Subcutaneous abdominal adipose tissue (tissue), 5 donors: ENCODE results near the gene COL5A3.
"Not testable (repeated sequence)": the region's sequence is repeated elsewhere in the genome, so short reads cannot be mapped to it uniquely, and the experiment has no call there.

Experiments used
- H3K27ac ChIP-seq: one replicate; pipeline ENCODE4 v1.7.0; 2013; ENCODE audit warnings: low read depth, mild to moderate bottlenecking, inconsistent platforms, low read length, moderate library complexity
- H3K27me3 ChIP-seq, 5 donors: one replicate each; pipeline ENCODE4 v1.7.0; 2013; ENCODE audit warnings: low read length in 5 of 5, inconsistent platforms in 1 of 5; ENCODE audit not compliant: control insufficient read depth in 5 of 5, insufficient read depth in 4 of 5
- H3K36me3 ChIP-seq, 5 donors: one replicate each; pipeline ENCODE4 v1.7.0; 2013; ENCODE audit warnings: low read length in 5 of 5; ENCODE audit not compliant: control insufficient read depth in 5 of 5, insufficient read depth in 5 of 5
- H3K4me1 ChIP-seq, 5 donors: one replicate each; pipeline ENCODE4 v1.7.0; 2013; ENCODE audit warnings: low read length in 5 of 5, mild to moderate bottlenecking in 3 of 5, moderate library complexity in 1 of 5; ENCODE audit not compliant: control insufficient read depth in 5 of 5, insufficient read depth in 5 of 5
- H3K4me3 ChIP-seq, 5 donors: one replicate each; pipeline ENCODE4 v1.7.0; 2013; ENCODE audit warnings: low read length in 5 of 5, low read depth in 1 of 5
- H3K9ac ChIP-seq, 5 donors: one replicate each; pipeline ENCODE4 v1.7.0; 2013; ENCODE audit warnings: low read length in 5 of 5, mild to moderate bottlenecking in 4 of 5, moderate library complexity in 3 of 5
- H3K9me3 ChIP-seq, 5 donors: one replicate each; pipeline ENCODE4 v1.7.0; 2013; ENCODE audit warnings: low read length in 5 of 5; ENCODE audit not compliant: control insufficient read depth in 5 of 5
- donor health status: healthy.
- donor health status: healthy.
- donor health status: healthy.
- donor health status: healthy.
- donor health status: healthy.

COL5A3 gene

GRCh38 chr19:10033614-10034013 is 23.3 kb upstream of the COL5A3 start:
- no peaks in the 10 kb centered on the region for H3K9me3 ChIP-seq
- peaks cover 0 to 6% (median 4%) of the 10 kb centered on the region in 5 donors for H3K4me1 ChIP-seq
- H3K9ac ChIP-seq: no peak overlapping the region
- H3K36me3 ChIP-seq: no peaks in the 10 kb centered on the region
- H3K27me3 ChIP-seq: peaks cover 0 to 29% (median 17%) of the 10 kb centered on the region in 5 donors
- no peak overlapping the region for H3K4me3 ChIP-seq
- no peak overlapping the region for H3K27ac ChIP-seq

- Histone ChIP-seq H3K9me3 (no peaks in the 10 kb centered on the region), H3K27ac (no peak overlapping the region), H3K9ac (peak overlapping the region in 1 of 5 donors; percentile 39), H3K27me3 (peaks cover 0 to 14% (median 8%) of the 10 kb centered on the region in 5 donors), H3K36me3 (no peaks in the 10 kb centered on the region), H3K4me3 (peak overlapping the region in 3 of 5 donors; percentile 27 to 44 (median 32)), H3K4me1 (peaks cover 3 to 15% (median 7%) of the 10 kb centered on the region in 5 donors)
These were observed 17.1 kb upstream of the COL5A3 start for GRCh38 chr19:10027158-10027997.

- Histone ChIP-seq H3K27ac (no peak overlapping the region), H3K27me3 (peaks cover 0 to 9% (median 4%) of the 10 kb centered on the region in 5 donors)
These were observed 16.4 kb upstream of the COL5A3 start for GRCh38 chr19:10026744-10027143.

GRCh38 chr19:10023096-10023495 is 12.8 kb upstream of the COL5A3 start:
- H3K4me3 ChIP-seq, H3K9ac ChIP-seq, H3K9me3 ChIP-seq, H3K36me3 ChIP-seq, H3K27me3 ChIP-seq, H3K27ac ChIP-seq: not testable (repeated sequence)
- peaks cover 3 to 15% (median 7%) of the 10 kb centered on the region in 5 donors for H3K4me1 ChIP-seq

More at GRCh38 chr19:10026744-10027143, 16.4 kb upstream of the COL5A3 start:
- no peak overlapping the region for H3K4me3 ChIP-seq
- H3K9ac ChIP-seq: no peak overlapping the region
- H3K9me3 ChIP-seq: no peaks in the 10 kb centered on the region
- H3K36me3 ChIP-seq: no peaks in the 10 kb centered on the region
- H3K4me1 ChIP-seq: peaks cover 3 to 15% (median 7%) of the 10 kb centered on the region in 5 donors

- Histone ChIP-seq H3K9me3 (no peaks in the 10 kb centered on the region), H3K4me1 (peaks cover 0 to 4% (median 0%) of the 10 kb centered on the region in 5 donors), H3K27ac (no peak overlapping the region), H3K4me3 (no peak overlapping the region), H3K9ac (no peak overlapping the region), H3K36me3 (no peaks in the 10 kb centered on the region), H3K27me3 (no peaks in the 10 kb centered on the region)
These were observed 11.6 kb upstream of the COL5A3 start for GRCh38 chr19:10021863-10022262.

GRCh38 chr19:10021446-10021845 is 11.1 kb upstream of the COL5A3 start:
- Histone ChIP-seq H3K27me3 (no peaks in the 10 kb centered on the region), H3K9ac (no peak overlapping the region), H3K9me3 (no peaks in the 10 kb centered on the region), H3K36me3 (no peaks in the 10 kb centered on the region), H3K4me1 (peaks cover 0 to 4% (median 0%) of the 10 kb centered on the region in 5 donors), H3K27ac (no peak overlapping the region), H3K4me3 (no peak overlapping the region)

- H3K4me1 ChIP-seq: peaks cover 0 to 4% (median 0%) of the 10 kb centered on the region in 5 donors
- H3K36me3 ChIP-seq: no peaks in the 10 kb centered on the region
- H3K9me3 ChIP-seq: no peaks in the 10 kb centered on the region
- no peak overlapping the region for H3K9ac ChIP-seq
- no peaks in the 10 kb centered on the region for H3K27me3 ChIP-seq
- no peak overlapping the region for H3K4me3 ChIP-seq
- no peak overlapping the region for H3K27ac ChIP-seq
These were observed 10.5 kb upstream of the COL5A3 start for GRCh38 chr19:10020851-10021250.

- no peaks in the 10 kb centered on the region for H3K9me3 ChIP-seq
- peaks cover under 1 to 12% (median 7%) of the 10 kb centered on the region in 5 donors for H3K4me1 ChIP-seq
- H3K4me3 ChIP-seq: no peak overlapping the region
- no peak overlapping the region for H3K27ac ChIP-seq
- H3K36me3 ChIP-seq: no peaks in the 10 kb centered on the region
- H3K27me3 ChIP-seq: no peaks in the 10 kb centered on the region
- no peak overlapping the region for H3K9ac ChIP-seq
These were observed 8.9 kb upstream of the COL5A3 start for GRCh38 chr19:10019246-10019645.

- H3K9ac ChIP-seq: no peak overlapping the region
- no peak overlapping the region for H3K4me3 ChIP-seq
- no peaks in the 10 kb centered on the region for H3K36me3 ChIP-seq
- no peak overlapping the region for H3K27ac ChIP-seq
- no peaks in the 10 kb centered on the region for H3K9me3 ChIP-seq
- H3K4me1 ChIP-seq: peaks cover 3 to 17% (median 12%) of the 10 kb centered on the region in 5 donors
- H3K27me3 ChIP-seq: no peaks in the 10 kb centered on the region
These were observed 8.5 kb upstream of the COL5A3 start for GRCh38 chr19:10018786-10019185.

GRCh38 chr19:10018263-10018662 is 8.0 kb upstream of the COL5A3 start:
- Histone ChIP-seq H3K4me3 (no peak overlapping the region), H3K4me1 (peaks cover 3 to 22% (median 16%) of the 10 kb centered on the region in 5 donors), H3K27me3 (no peaks in the 10 kb centered on the region)

More at GRCh38 chr19:10018263-10018662, 8.0 kb upstream of the COL5A3 start:
- H3K9me3 ChIP-seq: no peaks in the 10 kb centered on the region
- no peaks in the 10 kb centered on the region for H3K36me3 ChIP-seq
- H3K9ac ChIP-seq: no peak overlapping the region
- no peak overlapping the region for H3K27ac ChIP-seq
